Left lobe of liver (tissue), 2 donors: Measurements from ENCODE around the gene HSF5. TPM values are rescaled to one million over a fixed set of nuclear protein-coding genes. Genes with fewer than 3 reads are reported as not detected.

Experiments used
- ATAC-seq: fragments of 200-7000 bp; cut with Tn5 transposase; one replicate; pipeline ENCODE4 v1.9.1; 2020; ENCODE audit warnings: mild to moderate bottlenecking, moderate library complexity
- DNase-seq: peaks from one replicate; pipeline ENCODE4 v3.0.0-alpha.2; 2020; ENCODE audit warnings: low spot score
- total RNA-seq: library from RNA; stranded (reverse); gene quantifications from one replicate; pipeline ENCODE4 v1.2.1, GENCODE V29; 2021
- donor health status: DM: no; HTN: no; CAD: no; lungs with moderate emphysema.
- donor health status: DM: no; HTN: yes; CAD: no.

The HSF5 gene
- 0.18 TPM for total RNA-seq

- DNase-seq (no peak), ATAC-seq (peak; percentile 6)
Observed at GRCh38 chr17:58487589-58488427, at the start of gene HSF5. TSS of gene HSF5 (minus strand) at chr17:58488408. CDS start at chr17:58488274, 134 bp downstream.

- DNase-seq (no peak), ATAC-seq (no peak)
Observed at GRCh38 chr17:58537266-58537665, 49.1 kb upstream of the HSF5 start.

- ATAC-seq (no peak), DNase-seq (no peak)
Observed at GRCh38 chr17:58536542-58536941, 48.3 kb upstream of the HSF5 start.

GRCh38 chr17:58535431-58535830 is 47.2 kb upstream of the HSF5 start:
- DNase-seq (peak; percentile 77), ATAC-seq (peak; percentile 51)

GRCh38 chr17:58534901-58535421 is 46.8 kb upstream of the HSF5 start:
- DNase-seq (no peak), ATAC-seq (peak; percentile 63)

GRCh38 chr17:58534331-58534730 is 46.1 kb upstream of the HSF5 start:
- ATAC-seq (peak; percentile 12), DNase-seq (no peak)

GRCh38 chr17:58533616-58534188 is 45.5 kb upstream of the HSF5 start:
- ATAC-seq (no peak), DNase-seq (no peak)

- ATAC-seq (no peak), DNase-seq (no peak)
Observed at GRCh38 chr17:58532555-58532951, 44.3 kb upstream of the HSF5 start.

GRCh38 chr17:58531661-58532554 is 43.7 kb upstream of the HSF5 start:
- DNase-seq (peak; percentile 82), ATAC-seq (peak; percentile 84)

- no peak for ATAC-seq
Observed at GRCh38 chr17:58531122-58531521, 42.9 kb upstream of the HSF5 start.

GRCh38 chr17:58530655-58531054 is 42.4 kb upstream of the HSF5 start:
- DNase-seq (no peak), ATAC-seq (no peak)

More at GRCh38 chr17:58531122-58531521, 42.9 kb upstream of the HSF5 start:
- no peak for DNase-seq

GRCh38 chr17:58529275-58529674 is 41.1 kb upstream of the HSF5 start:
- DNase-seq (no peak), ATAC-seq (no peak)

GRCh38 chr17:58528443-58528842 is 40.2 kb upstream of the HSF5 start:
- no peak for DNase-seq
- no peak for ATAC-seq

- ATAC-seq (no peak), DNase-seq (no peak)
Observed at GRCh38 chr17:58527949-58528348, 39.7 kb upstream of the HSF5 start.

GRCh38 chr17:58527306-58527705 is 39.1 kb upstream of the HSF5 start:
- no peak for ATAC-seq
- DNase-seq = no peak

- DNase-seq = no peak
- ATAC-seq = peak; percentile 26
Observed at GRCh38 chr17:58525239-58525638, 37.0 kb upstream of the HSF5 start.

- ATAC-seq (no peak), DNase-seq (no peak)
Observed at GRCh38 chr17:58521680-58522079, 33.5 kb upstream of the HSF5 start.

- ATAC-seq (no peak), DNase-seq (no peak)
Observed at GRCh38 chr17:58520843-58521430, 32.7 kb upstream of the HSF5 start.

- DNase-seq (peak; percentile 100), ATAC-seq (peak; percentile 65)
Observed at GRCh38 chr17:58517928-58518609, 29.9 kb upstream of the HSF5 start.

- peak; percentile 66 for ATAC-seq
- DNase-seq = no peak
Observed at GRCh38 chr17:58517378-58517927, 29.2 kb upstream of the HSF5 start.
